Chondrocyte (in vitro differentiated cells): ENCODE measurements around the gene OR5B21. TPM values are rescaled to one million over a fixed set of nuclear protein-coding genes. Genes with fewer than 3 reads are reported as not detected.

Experiments
- DNase-seq: peaks from one replicate; pipeline ENCODE4 v3.0.0; 2021; ENCODE audit warnings: mixed read lengths, low spot score
- H3K27ac Mint-ChIP-seq: one replicate; pipeline ENCODE4 v1.8.0; 2021; ENCODE audit warnings: mild to moderate bottlenecking, moderate library complexity, mixed read lengths; ENCODE audit not compliant: unreplicated experiment
- H3K27me3 Mint-ChIP-seq: 2 replicates; pipeline ENCODE4 v1.8.0; 2021; ENCODE audit warnings: low read depth, mixed read lengths
- H3K36me3 Mint-ChIP-seq: 2 replicates; pipeline ENCODE4 v1.8.0; 2021; ENCODE audit warnings: low read depth, mixed read lengths
- H3K4me1 Mint-ChIP-seq: 2 replicates; pipeline ENCODE4 v1.8.0; 2021; ENCODE audit warnings: low read depth, mild to moderate bottlenecking, mixed read lengths
- H3K4me3 Mint-ChIP-seq: one replicate; pipeline ENCODE4 v1.8.0; 2021; ENCODE audit warnings: mild to moderate bottlenecking, moderate library complexity, mixed read lengths; ENCODE audit not compliant: unreplicated experiment
- H3K9me3 Mint-ChIP-seq: 2 replicates; pipeline ENCODE4 v1.8.0; 2021; ENCODE audit warnings: low read depth, mixed read lengths
- total RNA-seq: library from RNA; stranded (reverse); gene quantifications from 3 replicates; pipeline ENCODE4 v1.2.1, GENCODE V29; 2021
- TF ChIP-seq, protein P1 (sequence below): fragments of 200-600 bp; sonication (generic); IDR thresholded peaks from 2 replicates; pipeline ENCODE4 v1.5.0; 2021; ENCODE audit warnings: antibody characterized with exemption, mild to moderate bottlenecking, moderate library complexity

Gene OR5B21
- total RNA-seq, 1 donor from 2014 or later, result not detected

DNA sequence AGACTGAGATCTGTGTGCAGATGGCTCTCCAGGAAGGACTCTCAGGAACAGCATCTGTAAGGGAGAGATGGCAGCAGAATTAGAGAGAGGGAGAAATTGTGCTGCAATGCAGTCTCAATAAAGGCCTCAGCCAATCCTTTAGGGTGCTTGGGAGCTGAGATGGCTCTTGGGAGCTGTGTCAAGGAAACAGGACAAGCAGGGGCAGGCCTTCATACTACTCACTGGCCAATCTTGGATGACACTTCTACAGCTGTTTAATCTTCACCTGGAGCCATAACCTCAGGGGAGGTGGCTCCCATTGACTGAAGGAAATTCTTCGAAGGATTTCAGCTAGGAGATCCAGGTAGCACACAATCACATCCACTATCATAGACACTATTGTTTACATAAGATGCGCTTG, 10.0 kb downstream of the OR5B21 start:
- H3K27ac Mint-ChIP-seq, result no peak overlapping the region
- TF ChIP-seq, protein P1, sequence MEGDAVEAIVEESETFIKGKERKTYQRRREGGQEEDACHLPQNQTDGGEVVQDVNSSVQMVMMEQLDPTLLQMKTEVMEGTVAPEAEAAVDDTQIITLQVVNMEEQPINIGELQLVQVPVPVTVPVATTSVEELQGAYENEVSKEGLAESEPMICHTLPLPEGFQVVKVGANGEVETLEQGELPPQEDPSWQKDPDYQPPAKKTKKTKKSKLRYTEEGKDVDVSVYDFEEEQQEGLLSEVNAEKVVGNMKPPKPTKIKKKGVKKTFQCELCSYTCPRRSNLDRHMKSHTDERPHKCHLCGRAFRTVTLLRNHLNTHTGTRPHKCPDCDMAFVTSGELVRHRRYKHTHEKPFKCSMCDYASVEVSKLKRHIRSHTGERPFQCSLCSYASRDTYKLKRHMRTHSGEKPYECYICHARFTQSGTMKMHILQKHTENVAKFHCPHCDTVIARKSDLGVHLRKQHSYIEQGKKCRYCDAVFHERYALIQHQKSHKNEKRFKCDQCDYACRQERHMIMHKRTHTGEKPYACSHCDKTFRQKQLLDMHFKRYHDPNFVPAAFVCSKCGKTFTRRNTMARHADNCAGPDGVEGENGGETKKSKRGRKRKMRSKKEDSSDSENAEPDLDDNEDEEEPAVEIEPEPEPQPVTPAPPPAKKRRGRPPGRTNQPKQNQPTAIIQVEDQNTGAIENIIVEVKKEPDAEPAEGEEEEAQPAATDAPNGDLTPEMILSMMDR, result no peak
- no peak for DNase-seq
- peaks cover 10% of the 10 kb centered on the region for H3K27me3 Mint-ChIP-seq
- H3K9me3 Mint-ChIP-seq, result no peaks in the 10 kb centered on the region
- H3K4me1 Mint-ChIP-seq, result peaks cover 23% of the 10 kb centered on the region
- H3K4me3 Mint-ChIP-seq, result no peak overlapping the region
- H3K36me3 Mint-ChIP-seq, result no peaks in the 10 kb centered on the region

DNA sequence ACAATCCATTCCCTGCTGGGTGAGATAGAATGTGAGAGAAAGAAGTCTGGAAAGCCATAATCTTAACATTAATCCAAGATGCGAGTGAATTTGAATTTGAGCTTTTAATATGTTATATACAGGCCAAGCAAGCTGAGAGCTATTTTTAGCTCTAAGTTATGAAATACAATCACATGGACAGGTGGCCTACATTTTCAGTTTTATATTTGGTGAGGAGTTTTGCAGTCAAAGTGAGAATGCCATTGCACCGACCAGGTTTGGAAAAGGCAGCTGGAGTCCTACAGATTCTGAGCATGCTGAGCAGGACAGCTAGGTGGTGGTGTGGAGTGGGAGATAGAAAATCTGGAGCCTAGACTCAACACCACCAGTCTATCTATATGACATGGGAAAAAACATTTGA, 12.0 kb downstream of the OR5B21 start:
- H3K27ac Mint-ChIP-seq, result no peak overlapping the region

DNA sequence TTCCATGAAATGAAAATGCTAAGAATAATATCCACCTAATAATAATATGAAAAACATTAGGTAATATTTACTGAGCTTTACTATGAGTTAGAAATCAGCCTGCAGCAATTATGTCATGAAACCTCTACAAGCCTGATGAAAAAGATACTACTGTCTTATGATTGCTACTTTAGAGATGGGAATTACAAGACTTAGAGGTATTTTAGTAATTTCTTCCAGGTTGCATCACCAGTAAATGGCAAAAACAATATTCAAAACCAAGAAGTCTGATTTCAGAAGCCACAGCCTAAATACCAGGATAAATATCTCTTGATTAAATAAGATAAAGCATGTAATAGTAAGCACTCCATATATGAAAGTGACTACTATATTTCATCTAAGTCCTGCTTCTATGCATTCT, 13.8 kb downstream of the OR5B21 start:
- H3K4me3 Mint-ChIP-seq, result no peak overlapping the region
- no peaks in the 10 kb centered on the region for H3K9me3 Mint-ChIP-seq
- peaks cover 25% of the 10 kb centered on the region for H3K4me1 Mint-ChIP-seq
- H3K27me3 Mint-ChIP-seq, result peaks cover 1% of the 10 kb centered on the region
- no peak for DNase-seq
- TF ChIP-seq, protein P1, result no peak
- no peaks in the 10 kb centered on the region for H3K36me3 Mint-ChIP-seq
- peak overlapping the region; percentile 90 for H3K27ac Mint-ChIP-seq

More for the DNA sequence above, 12.0 kb downstream of the OR5B21 start:
- H3K4me1 Mint-ChIP-seq, result peaks cover 25% of the 10 kb centered on the region
- TF ChIP-seq, protein P1, result peak; percentile 13
- H3K4me3 Mint-ChIP-seq, result no peak overlapping the region
- no peak for DNase-seq
- H3K36me3 Mint-ChIP-seq, result no peaks in the 10 kb centered on the region
- peaks cover 4% of the 10 kb centered on the region for H3K27me3 Mint-ChIP-seq
- H3K9me3 Mint-ChIP-seq, result no peaks in the 10 kb centered on the region

DNA sequence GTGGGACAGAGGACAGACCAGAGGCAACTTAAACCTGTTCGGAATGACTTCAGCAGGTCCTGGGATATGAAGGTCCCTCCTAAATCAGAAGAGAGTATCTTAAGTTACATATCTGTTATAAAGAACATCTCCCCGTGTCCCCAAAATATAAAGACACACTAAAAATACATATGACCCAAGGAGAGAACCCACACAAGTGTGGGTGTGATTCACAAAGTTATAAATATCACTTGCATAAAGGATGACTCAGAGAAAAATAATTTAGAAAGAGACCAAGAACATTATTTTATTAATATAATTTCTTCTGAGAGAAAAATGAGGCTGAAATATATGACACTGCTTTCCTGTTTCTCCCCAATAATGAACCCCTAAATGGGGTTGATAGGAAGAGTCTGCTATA, 14.2 kb downstream of the OR5B21 start:
- TF ChIP-seq, protein P1, result no peak
- H3K27me3 Mint-ChIP-seq, result peaks cover 1% of the 10 kb centered on the region
- H3K4me3 Mint-ChIP-seq, result no peak overlapping the region
- H3K9me3 Mint-ChIP-seq, result no peaks in the 10 kb centered on the region
- peak overlapping the region; percentile 90 for H3K27ac Mint-ChIP-seq
- DNase-seq, result no peak
- peaks cover 25% of the 10 kb centered on the region for H3K4me1 Mint-ChIP-seq
- H3K36me3 Mint-ChIP-seq, result no peaks in the 10 kb centered on the region

DNA sequence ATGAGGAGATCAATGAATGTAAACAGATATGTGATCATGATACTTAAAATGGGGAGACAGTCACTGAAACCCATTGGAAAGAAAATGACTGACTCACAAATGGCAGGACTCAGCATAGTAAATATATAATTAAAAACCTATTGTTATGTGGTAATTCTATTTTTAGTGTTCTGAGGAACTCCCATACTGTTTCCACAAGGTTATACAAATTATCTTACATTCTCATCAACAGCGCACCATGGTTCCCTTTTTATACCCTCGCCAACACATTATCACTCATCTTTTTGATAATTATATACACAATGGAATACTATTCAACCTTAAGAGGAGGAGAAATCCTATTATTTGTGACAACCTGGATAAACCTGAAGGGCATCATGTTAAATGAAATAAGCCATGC, 17.1 kb downstream of the OR5B21 start:
- no peaks in the 10 kb centered on the region for H3K36me3 Mint-ChIP-seq
- TF ChIP-seq, protein P1, result no peak
- no peak overlapping the region for H3K27ac Mint-ChIP-seq
- no peak overlapping the region for H3K4me3 Mint-ChIP-seq
- no peak for DNase-seq
- peaks cover 2% of the 10 kb centered on the region for H3K9me3 Mint-ChIP-seq
- H3K27me3 Mint-ChIP-seq, result peaks cover 21% of the 10 kb centered on the region
- peaks cover 25% of the 10 kb centered on the region for H3K4me1 Mint-ChIP-seq
